ENCODE results near the gene TLE2. TPM values are rescaled to one million over a fixed set of nuclear protein-coding genes. Genes with fewer than 3 reads are reported as not detected.
"Not testable (repeated sequence)": the region's sequence is repeated elsewhere in the genome, so short reads cannot be mapped to it uniquely, and the experiment has no call there.

The TLE2 gene
- total RNA-seq, 1 experiment from 2014 or later: 6.2 TPM

DNA sequence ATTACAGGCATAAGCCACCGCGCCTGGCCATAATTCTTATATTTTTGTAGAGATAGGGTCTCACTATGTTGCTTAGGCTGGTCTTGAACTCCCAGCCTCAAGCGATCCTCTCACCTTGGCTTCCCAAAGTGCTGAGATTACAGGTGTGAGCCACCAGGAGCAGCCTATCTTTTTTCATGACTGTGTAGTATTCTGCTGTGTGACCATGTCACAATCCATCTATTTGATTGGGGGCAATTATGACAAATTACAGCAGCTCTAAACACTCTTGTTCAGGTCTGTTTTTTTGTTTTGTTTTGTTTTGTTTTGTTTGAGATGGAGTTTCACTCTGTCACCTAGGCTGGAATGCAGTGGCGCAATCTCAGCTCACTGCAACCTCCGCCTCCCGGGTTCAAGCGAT lies 20.9 kb upstream of the TLE2 start:
- H3K27ac ChIP-seq (ENCODE audit: low read length); H3K4me3 ChIP-seq (ENCODE audit: low read depth in 2 of 2, low read length in 2 of 2); in situ Hi-C loops (cut with HindIII; ENCODE audit: low pct_unique_long_range_greater_than_20kb, low sequenced_read_pairs); H3K4me1 ChIP-seq (ENCODE audit: control insufficient read depth, insufficient read depth, low read length); CTCF ChIA-PET; BruUV-seq (replicated peaks); POLR2A ChIA-PET; H3K36me3 ChIP-seq (ENCODE audit: control insufficient read depth, insufficient read depth, low read length); ATAC-seq; intact Hi-C loops (cut with micrococcal nuclease; ENCODE audit: unreplicated experiment); H3K9me3 ChIP-seq (ENCODE audit: control insufficient read depth, insufficient read depth, low read depth, low read length); DNase-seq (ENCODE audit: low read depth, low spot score); H3K27me3 ChIP-seq (ENCODE audit: control insufficient read depth, insufficient read depth, low read length): not testable (repeated sequence)

GRCh38 chr19:3049089-3049488 lies 20.0 kb upstream of the TLE2 start:
- intact Hi-C loops (cut with micrococcal nuclease; ENCODE audit: unreplicated experiment): no loop called here
- in situ Hi-C loops (cut with HindIII; ENCODE audit: low pct_unique_long_range_greater_than_20kb, low sequenced_read_pairs): no loop called here
- H3K4me3 ChIP-seq (ENCODE audit: low read depth in 2 of 2, low read length in 2 of 2): no peak overlapping the region
- H3K36me3 ChIP-seq (ENCODE audit: control insufficient read depth, insufficient read depth, low read length): no peaks in the 10 kb centered on the region
- peaks cover 4% of the 10 kb centered on the region for H3K4me1 ChIP-seq (ENCODE audit: control insufficient read depth, insufficient read depth, low read length)
- H3K9me3 ChIP-seq (ENCODE audit: control insufficient read depth, insufficient read depth, low read depth, low read length): no peaks in the 10 kb centered on the region
- H3K27me3 ChIP-seq (ENCODE audit: control insufficient read depth, insufficient read depth, low read length): no peaks in the 10 kb centered on the region
- no TSS peak for BruUV-seq (replicated peaks)
- H3K27ac ChIP-seq (ENCODE audit: low read length): no peak overlapping the region
- no peak for TF ChIP-seq CTCF (IDR thresholded peaks at IDR 0.05)
- no peak for TF ChIP-seq POLR2AphosphoS5 (IDR thresholded peaks at IDR 0.05; ENCODE audit: low read depth, low read length)
- TF ChIP-seq REST (IDR thresholded peaks at IDR 0.05; ENCODE audit: insufficient read depth in 1 of 2, low read depth in 2 of 2, low read length in 1 of 2): no peak
- no peak for TF ChIP-seq TCF7L2 (IDR thresholded peaks at IDR 0.05; ENCODE audit: low read depth, low read length)
- no peak for TF ChIP-seq SIN3A (IDR thresholded peaks at IDR 0.05; ENCODE audit: borderline replicate concordance, insufficient read depth, low read depth, low read length)
- DNase-seq (ENCODE audit: low read depth, low spot score) (no peak), ATAC-seq (no peak)
- POLR2A ChIA-PET: no interaction called here
- CTCF ChIA-PET: no interaction called here

DNA sequence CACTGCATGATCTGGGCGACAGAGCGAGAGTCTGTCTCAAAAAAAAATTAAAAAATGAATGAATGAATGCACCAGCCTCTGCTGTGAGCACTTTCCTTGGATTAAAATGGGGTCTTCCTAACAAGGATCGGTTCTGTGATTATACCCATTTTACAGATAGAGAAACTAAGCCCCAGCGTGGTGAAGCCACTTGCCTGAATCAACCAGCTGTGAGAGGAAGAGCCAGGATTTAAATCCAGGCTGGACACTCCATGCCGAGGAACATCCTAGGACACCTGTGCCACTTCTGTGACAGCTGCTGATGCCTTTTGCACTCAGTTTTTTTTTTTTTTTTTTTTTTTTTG lies 19.1 kb upstream of the TLE2 start:
- TF ChIP-seq TCF7L2 (IDR thresholded peaks at IDR 0.05; ENCODE audit: low read depth, low read length) (no peak), POLR2AphosphoS5 (IDR thresholded peaks at IDR 0.05; ENCODE audit: low read depth, low read length) (no peak), CTCF (IDR thresholded peaks at IDR 0.05) (no peak), REST (IDR thresholded peaks at IDR 0.05; ENCODE audit: insufficient read depth in 1 of 2, low read depth in 2 of 2, low read length in 1 of 2) (no peak), SIN3A (IDR thresholded peaks at IDR 0.05; ENCODE audit: borderline replicate concordance, insufficient read depth, low read depth, low read length) (no peak)
- intact Hi-C loops (cut with micrococcal nuclease; ENCODE audit: unreplicated experiment): no loop called here
- ChIA-PET CTCF (no interaction called here), POLR2A (no interaction called here)
- peaks cover 4% of the 10 kb centered on the region for H3K4me1 ChIP-seq (ENCODE audit: control insufficient read depth, insufficient read depth, low read length)
- BruUV-seq (replicated peaks): no TSS peak
- in situ Hi-C loops (cut with HindIII; ENCODE audit: low pct_unique_long_range_greater_than_20kb, low sequenced_read_pairs): no loop called here
- H3K4me3 ChIP-seq (ENCODE audit: low read depth in 2 of 2, low read length in 2 of 2): no peak overlapping the region
- DNase-seq (ENCODE audit: low read depth, low spot score): no peak
- no peak for ATAC-seq
- no peaks in the 10 kb centered on the region for H3K36me3 ChIP-seq (ENCODE audit: control insufficient read depth, insufficient read depth, low read length)
- no peaks in the 10 kb centered on the region for H3K27me3 ChIP-seq (ENCODE audit: control insufficient read depth, insufficient read depth, low read length)
- no peaks in the 10 kb centered on the region for H3K9me3 ChIP-seq (ENCODE audit: control insufficient read depth, insufficient read depth, low read depth, low read length)
- no peak overlapping the region for H3K27ac ChIP-seq (ENCODE audit: low read length)

Measured in Panc1 (cell line).